ENCODE measurements around the gene SYN1.

The SYN1 gene

DNA sequence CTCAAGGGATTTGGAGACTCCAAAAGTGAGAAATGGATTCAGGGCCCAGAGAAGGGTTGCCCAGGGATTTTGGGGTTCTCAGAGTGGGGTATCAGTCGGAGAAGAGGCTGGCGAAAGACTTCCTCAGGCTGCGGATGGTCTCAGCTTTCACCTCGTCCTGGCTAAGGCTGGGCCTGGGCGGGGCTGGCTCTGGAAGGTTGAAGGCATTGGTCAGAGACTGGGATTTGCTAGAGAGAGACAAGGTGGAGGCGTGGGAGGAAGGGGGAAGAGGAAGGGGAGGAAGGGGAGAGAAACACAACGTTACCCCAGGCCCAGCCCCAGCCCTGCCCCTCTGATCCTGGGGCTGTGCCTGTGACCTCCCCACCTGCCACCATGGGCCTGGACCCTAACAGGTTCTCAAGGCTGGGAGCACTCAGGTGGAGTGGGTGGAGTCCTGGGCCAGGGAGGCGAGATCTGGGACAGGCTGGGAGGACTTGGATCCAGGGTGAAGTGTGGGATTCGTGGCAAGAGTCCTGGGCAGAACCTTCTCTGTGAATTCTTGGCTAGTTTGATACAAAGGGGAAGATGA is 46.8 kb downstream of the SYN1 start:
- DNase-seq (ENCODE audit: low read depth), result no peak

DNA sequence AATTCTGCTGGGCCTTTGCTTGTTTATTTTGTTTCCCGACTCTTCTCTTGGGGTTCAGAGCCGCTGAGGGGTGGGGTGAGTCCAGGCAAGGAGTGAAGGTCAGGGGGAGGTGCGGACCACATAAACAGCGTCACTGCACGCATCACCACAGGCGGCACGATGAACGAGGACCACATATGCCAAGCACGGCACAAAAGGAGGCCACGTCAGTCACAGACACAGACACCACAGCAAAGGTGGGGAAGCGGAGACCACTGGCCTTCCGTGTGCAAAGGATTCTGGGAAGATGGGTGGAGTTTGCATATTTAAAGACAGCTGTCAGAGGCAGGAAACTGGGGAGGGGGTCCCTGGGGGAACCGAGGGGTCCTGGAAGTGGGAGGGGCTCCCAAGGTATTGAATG is 47.8 kb downstream of the SYN1 start:
- DNase-seq (ENCODE audit: low read depth), result no peak

DNA sequence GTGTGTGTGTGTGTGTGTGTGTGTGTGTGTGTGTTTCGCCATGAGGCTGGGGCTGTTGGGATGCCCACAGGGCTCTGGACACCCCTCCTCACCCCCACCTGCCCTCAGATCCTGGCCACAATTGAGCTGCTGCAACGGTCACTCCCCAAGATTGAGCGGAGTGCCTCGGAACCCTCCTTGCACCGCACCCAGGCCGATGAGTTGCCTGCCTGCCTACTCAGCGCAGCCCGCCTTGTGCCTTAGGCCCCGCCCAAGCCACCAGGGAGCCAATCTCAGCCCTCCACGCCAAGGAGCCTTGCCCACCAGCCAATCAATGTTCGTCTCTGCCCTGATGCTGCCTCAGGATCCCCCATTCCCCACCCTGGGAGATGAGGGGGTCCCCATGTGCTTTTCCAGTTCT is 48.4 kb downstream of the SYN1 start:
- DNase-seq (ENCODE audit: low read depth), result no peak

DNA sequence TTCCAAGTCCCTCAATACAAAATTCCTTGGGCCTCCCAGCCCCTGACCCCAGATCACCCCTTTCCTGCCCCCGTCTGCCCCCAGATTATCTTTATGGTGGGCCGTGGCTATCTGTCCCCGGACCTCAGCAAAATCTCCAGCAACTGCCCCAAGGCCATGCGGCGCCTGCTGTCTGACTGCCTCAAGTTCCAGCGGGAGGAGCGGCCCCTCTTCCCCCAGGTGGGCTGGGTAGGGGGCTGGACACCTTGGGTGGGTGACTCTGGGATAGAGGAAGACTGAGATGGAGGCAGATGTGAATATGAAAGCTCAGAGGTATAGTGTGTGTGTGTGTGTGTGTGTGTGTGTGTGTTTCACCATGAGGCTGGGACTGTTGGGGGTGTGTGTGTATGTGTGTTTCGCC is 48.9 kb downstream of the SYN1 start:
- no peak for DNase-seq (ENCODE audit: low read depth)

DNA sequence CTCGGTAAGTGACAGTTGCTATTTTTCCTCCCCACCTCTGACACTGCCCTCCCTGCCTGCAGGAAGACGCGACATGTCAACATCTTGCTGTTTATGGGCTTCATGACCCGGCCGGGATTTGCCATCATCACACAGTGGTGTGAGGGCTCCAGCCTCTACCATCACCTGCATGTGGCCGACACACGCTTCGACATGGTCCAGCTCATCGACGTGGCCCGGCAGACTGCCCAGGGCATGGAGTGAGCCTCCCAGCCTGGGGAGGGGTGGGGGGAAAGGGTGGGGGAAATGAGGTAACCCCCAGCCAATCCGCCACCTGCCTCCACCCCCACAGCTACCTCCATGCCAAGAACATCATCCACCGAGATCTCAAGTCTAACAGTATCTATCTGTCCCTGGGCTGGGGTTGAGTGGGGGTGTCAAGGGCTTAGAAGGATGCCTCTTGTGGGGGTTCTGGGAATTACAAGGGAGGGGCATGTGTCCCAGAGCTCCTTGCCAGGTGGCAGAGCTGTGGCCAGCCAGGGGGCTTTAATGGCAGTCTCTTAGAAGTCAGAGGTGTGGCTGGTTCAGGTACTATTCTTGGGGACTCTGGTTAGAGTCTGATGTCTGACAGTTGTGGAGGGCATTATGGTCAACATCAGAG is 50.9 kb downstream of the SYN1 start:
- DNase-seq (ENCODE audit: low read depth), result no peak

DNA sequence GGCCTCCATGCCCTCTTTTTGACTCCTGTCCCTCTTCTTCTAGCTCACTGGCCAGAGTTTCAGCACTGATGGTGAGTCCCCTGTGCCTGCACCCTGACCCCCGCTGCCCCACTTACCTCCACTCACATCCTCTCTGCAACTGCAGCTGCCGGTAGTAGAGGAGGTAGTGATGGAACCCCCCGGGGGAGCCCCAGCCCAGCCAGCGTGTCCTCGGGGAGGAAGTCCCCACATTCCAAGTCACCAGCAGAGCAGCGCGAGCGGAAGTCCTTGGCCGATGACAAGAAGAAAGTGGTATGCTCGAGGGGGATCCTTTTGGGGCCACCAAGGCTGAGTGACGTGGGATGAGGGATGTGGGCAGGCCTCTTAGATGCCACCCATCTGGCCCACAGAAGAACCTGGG is 52.8 kb downstream of the SYN1 start:
- DNase-seq (ENCODE audit: low read depth), result no peak

DNA sequence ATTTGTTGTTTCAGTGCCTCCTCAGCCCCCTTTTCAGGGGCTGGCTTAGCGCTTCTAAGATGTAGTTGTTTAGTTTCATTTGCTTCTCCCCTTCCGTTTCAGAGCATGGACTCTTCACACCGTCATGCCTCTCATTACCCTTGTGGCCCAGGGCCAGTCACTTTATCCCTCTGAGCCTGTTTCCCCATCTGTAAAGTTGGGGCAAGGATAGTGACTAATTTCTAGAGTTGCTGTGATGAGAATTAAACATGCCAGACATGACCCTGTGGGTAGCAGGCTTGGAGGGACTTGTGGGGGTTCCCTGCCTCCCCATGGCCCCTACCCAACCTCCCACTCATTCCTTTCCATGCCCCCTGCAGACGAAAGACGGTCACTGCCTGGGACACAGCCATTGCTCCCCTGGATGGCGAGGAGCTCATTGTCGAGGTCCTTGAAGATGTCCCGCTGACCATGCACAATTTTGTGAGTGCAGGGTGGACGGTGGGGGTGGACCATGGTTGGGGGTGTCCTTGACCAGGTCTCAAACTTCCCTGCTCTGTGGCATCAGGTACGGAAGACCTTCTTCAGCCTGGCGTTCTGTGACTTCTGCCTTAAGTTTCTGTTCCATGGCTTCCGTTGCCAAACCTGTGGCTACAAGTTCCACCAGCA is 55.1 kb downstream of the SYN1 start:
- no peak for DNase-seq (ENCODE audit: low read depth)

DNA sequence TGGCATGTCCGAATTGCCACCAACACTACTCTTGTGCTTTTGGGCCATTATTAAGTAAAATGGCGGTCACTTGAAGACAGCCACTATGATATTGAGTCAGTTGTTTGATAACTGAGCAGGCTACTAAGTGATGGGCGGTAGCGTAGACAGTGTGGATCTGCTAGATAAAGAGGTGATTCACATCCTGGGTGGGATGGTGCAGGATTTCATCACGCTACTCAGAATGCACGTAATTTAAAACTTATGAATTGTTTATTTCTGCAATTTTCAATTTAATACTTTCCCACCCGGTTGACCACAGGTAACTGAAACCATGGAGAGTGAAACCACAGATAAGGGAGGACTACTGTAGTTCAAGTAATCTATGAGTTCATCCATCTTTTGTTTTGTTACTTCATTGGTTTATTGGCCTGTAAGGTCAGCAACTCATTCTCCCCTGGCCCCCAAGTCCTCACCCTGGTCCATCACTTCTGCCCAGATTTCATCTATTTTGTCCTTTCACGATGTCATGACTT is 55.8 kb downstream of the SYN1 start:
- no peak for DNase-seq (ENCODE audit: low read depth)

DNA sequence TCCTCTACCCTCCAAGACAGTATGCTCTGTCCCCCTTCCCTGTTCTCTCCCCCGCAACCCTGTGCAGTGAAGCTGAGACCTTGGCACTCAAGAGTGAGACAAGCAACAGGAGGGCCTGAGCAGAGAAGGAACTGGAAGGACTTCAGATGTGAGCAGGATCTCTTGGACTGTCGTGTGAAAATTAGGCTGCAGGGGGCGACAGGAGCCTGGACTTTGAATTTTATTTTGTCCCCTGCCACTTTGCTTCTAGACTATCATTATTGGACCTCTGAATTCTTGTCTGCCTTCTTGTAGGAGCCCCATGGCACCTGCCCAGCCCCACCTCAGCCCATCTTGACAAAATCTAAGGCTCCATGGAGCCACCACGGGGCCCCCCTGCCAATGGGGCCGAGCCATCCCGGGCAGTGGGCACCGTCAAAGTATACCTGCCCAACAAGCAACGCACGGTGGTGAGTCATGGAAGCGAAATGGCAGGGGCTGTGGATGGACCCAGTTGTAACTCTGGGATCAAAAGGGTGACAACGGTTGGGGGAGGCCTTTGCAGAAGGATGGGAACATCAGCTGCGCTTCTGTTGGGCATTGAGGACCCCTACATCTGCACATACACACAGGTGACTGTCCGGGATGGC is 56.9 kb downstream of the SYN1 start:
- DNase-seq (ENCODE audit: low read depth), result no peak

DNA sequence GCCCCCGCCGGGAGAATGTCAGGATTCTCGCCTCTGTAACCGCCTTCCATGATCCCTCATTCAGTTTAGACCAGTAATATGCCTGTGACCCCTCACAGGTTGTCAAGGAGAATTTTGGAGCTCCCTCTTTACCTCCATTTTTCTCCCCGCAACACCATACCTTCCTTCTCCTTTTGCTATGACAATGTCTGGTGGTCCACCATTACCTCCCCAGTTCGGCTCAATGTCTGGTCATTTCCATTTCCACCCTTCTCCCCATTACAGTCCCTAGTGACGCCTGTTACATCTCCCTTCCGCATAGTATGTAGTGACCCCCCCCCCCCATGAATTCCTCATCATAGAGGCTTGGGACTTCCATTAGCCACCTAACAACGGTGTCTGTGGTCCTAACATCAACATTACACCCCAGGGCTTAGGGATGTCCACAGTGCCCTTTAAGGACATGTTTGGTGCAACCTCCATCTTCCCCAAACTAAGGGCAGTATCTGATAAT is 58.0 kb downstream of the SYN1 start:
- no peak for DNase-seq (ENCODE audit: low read depth)

DNA sequence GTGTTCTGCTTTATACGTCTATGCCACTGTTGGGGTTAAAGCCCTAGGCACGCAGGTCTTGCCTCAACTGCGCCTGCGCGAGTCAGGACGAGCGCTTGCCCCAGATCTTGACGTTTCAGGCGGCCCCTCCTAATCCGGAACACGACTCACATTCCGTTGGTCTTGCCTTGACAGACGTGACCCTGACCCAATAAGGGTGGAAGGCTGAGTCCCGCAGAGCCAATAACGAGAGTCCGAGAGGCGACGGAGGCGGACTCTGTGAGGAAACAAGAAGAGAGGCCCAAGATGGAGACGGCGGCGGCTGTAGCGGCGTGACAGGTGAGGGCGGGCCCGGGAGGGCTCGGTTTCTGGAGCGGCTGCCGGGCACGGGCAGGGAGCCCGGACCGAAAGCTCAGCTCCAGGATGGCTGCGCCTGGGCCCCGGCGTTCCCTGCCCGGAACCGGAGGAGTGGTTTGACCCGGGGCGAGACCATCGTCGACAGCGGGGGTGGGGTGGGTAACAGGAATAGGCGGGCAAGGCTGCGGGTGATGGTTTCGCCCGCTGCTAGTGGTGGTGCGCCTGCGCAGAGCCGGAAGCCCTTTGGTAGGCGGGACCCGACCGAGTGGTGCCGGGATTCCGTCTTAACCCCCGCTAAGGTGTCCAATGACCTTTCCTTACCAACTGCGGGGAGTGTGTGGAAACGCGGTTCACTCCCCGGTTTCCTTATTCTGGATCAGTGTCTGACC is 58.6 kb downstream of the SYN1 start, which contains the start of gene ARAF:
ARAF (plus strand) TSS at position 272 of the 725 bp plus-strand sequence. CDS start 1,763 bp downstream, outside the sequence.
- DNase-seq (ENCODE audit: low read depth), result peak; percentile 88

DNA sequence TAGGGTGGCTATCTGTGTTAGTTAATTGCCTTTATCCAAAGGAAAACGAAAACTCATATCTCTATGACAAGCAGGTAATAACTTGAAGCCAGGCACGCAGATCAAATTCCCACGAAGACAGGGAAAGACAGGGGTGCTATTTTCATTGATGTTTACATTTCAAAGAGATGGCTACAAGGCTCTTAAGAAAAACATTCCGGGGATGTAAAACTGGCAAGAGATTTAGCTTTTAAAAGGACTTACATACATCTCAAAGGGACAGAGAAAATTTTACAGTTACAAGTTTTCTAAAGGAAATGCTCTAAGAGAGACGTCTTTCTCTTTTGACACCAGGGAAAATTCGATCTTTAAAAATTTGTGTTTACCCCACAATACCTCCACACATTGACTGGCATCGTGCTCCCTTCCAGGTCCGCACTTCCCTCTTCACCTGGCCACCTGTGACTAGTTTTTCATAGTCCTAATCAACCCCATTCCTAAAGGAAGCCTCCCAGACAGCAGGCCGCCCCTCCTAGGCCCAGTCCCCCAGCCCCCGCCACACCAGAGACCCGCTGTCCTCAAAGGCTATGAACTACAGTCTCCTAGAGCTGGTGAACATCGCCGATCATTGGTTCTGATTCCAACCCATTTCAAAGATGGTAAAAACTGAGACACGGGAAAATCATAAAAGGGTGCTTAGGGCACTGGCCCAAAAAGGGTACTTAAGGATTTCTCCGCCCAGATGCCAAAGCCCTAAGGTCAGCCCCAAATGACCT is 59.3 kb downstream of the SYN1 start:
- no peak for DNase-seq (ENCODE audit: low read depth)

DNA sequence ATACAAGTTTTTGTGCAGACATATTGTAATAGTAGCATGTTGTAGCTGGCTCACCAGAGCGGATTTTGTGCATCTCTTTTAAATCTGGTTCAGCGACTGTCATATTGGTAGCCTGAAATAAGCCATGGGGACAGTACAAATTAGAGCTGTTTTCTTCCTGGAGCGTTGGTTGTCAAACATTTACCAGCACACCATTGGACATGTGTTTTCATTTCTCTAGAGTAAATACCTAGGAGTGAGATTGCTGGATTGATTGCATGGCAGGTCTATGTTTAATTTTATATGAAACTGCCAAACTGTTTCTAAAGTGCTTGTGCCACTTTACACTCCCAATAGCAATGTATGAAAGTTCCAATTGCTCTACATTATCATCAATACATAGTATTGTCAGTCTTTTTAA is 61.2 kb downstream of the SYN1 start:
- DNase-seq (ENCODE audit: low read depth), result no peak

DNA sequence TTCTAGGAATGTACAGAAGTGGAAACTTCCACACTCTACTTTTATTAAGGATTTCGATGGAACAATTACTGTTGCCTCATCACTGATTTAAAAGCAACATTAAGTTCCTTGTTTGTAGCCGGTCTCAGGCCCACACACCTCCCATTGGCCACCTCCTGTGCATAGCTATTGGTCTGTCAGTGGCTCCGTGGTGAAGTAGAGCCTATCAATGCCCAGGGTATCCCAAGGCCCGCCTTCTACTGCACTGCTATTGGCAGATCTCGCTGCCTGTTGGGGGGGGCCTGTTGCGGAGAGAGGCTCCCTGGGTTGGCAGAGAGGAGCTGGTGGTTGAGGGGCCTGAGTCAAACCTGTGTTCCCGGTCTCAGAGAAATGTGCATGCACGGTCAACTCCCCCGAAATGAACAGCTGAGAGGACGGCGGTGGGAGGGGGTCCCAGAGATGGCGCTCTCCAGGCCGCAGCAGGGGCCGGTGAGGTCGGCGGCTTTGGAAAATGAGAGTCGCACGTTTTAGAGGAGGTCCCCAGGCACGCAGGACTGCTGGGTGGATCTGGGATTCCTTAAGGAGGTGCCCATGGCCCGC is 63.5 kb downstream of the SYN1 start:
- DNase-seq (ENCODE audit: low read depth), result peak; percentile 71

DNA sequence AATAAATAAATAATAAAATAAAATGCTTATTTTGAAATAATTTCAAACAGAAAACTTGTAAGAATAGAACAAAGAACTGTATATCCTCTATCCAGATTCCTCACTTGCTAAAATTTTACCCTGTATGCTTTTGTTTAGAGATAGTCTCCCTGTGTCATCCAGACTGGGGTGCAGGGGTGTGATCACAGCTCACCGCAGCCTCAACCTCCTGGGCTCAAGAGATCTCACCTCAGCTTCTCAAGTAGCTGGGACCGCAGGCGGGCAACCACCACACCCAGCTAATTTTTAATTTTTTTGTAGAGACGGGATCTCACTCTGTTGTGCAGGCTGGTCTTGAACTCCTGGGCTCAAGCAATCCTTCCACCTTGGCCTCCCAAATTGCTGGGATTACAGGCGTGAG is 76.2 kb downstream of the SYN1 start:
- no peak for DNase-seq (ENCODE audit: low read depth)

DNA sequence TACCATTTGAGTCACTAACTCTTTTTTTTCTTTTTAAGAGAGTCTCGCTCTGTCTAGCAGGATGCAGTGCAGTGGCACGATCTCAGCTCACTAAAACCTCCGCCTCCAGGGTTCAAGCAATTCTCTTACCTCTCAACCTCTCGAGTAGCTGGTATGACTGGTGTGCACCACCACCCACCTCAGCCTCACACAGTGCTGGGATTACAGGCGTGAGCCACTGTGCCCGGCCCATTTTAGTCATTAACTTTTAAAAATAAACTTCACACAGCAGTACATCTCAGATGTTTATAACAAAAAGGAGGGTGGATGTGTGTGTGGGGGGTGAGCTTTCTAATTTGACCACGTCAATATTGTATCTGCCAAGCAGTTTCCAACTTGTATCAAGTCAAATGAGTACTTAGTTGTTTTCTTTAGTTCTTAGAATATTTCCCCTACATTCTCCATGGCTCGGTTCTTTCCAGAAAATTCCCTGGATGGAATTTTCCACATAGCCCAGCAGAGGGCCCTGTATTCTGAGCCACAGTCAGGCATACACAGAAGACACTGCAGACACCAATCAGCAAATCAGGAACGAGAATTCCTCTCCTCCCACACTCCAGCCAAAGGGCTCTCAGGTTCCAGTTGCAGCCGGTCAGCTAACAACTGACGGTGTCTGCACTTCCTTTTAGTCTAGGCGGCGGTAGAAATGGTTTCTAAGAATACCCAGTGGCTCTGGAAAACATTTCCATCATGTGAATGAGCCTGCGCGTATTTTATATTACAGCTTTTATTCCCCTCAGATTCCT is 78.7 kb downstream of the SYN1 start:
- DNase-seq (ENCODE audit: low read depth), result no peak

DNA sequence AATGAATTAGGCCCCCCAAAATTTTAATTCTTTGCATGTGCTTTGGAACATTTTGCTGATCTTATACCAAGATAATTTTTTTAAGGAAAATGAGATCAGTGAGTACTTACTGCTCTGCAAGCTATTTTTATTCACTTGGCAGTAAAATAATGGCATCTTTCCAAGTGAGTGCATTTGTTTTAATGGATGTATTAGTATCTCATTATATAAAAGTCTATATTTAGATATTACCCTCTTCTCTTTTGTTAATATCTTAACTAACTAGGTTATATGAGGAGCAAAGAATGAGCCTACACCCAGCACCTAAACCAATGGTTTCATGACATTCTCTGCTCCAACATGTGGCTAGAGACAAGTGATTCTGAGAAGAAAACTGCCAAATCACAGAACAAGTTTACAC is 79.8 kb downstream of the SYN1 start:
- no peak for DNase-seq (ENCODE audit: low read depth)

DNA sequence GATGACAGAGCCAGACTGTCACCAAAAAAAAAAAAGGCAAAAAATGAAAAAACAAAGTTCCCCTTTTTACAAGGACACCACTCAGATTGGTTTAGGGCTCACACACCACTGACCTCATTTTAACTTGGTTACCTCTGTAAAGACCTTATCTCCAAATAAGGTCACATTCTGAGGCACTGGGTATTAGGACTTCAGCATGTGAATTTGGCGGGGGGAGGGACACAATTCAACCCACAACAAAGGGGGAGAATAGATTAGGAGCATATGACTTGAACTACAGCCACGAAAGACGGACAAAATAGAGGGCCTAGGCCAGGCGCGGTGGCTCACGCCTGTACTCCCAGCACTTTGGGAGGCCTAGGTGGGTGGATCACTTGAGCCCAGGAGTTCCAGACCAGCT is 89.6 kb downstream of the SYN1 start:
- no peak for DNase-seq (ENCODE audit: low read depth)

DNA sequence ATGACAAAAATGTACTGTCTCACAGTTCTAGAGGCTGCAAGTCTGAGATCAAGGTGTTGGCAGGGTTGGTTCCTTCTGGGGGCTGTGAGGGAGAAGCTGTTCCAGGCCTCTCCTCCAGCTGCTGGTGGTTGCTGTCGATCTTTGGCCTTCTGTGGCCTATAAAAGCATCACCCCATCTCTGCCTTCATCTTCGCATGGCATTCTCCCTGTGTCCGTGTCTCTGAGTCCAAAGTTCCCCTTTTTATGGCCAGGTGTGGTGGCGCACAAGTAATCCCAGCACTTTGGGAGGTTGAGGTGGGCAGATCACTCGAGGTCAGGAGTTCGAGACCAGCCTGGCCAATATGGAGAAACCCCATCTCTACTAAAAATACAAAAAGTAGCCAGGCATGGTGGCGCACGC is 90.1 kb downstream of the SYN1 start:
- DNase-seq (ENCODE audit: low read depth), result no peak

DNA sequence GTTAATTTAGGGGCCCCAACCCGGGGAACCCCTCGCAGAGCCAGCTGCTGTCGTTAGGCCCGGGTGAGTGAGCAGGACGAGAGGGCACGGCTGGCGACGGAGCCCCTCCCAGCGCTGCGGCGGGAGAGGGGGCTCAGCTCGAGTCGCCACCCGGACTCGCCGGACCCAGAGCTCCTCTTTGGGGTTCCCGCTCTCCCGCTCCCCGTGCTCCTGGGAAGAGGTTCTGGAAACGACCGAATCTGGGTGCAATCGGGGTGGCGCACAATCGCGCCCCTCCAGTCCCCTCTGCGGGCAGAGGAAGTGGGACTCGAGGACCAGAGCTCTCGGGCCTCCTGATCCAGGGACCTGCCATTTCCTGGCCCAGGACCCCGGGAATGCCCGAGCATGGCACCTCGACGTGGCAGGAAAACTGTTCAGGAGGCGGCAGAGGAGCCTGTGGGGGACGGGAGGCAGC is 95.9 kb downstream of the SYN1 start:
- DNase-seq (ENCODE audit: low read depth), result no peak
